ENCODE data around the gene RESP18. TPM values are rescaled to one million over a fixed set of nuclear protein-coding genes. Genes with fewer than 3 reads are reported as not detected.

The RESP18 gene
- total RNA-seq, 1 experiment from 2014 or later: not detected

DNA sequence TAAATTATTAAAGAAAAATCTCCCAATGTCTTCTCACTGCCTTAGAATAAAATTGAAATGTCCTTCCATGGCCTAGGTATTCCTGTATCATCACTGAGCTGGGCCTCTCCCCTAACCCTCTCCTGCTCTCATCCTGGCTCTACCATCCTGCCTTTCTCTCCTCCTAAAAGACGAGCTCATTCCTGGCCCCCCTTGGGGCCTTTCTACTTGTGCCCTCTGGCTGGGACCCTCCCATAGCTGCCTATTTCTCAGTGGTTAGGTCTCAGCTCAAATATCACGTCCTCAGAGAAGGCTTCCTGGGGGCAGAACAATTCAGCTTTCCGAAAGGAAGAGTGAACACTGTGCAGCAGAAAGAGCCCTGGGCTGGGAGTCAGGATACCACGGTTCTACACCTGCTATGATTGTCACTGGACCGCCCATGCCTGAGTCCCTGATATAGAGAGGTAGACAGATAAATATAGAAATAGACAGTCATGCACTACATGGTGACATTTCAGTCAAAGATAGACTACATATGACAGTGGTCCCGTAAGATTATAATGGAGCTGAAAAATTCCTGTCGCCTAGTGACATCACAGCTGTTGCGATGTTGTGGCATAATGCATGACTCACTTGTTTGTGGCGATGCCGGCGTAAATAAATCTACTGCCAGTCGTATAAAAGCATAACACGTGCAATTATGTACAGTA lies 45.8 kb upstream of the RESP18 start:
- Mint-ChIP-seq H3K27me3 (ENCODE audit: insufficient read depth, unreplicated experiment) (no peaks in the 10 kb centered on the region), H3K4me3 (ENCODE audit: unreplicated experiment) (no peak overlapping the region), H3K36me3 (ENCODE audit: insufficient read depth, unreplicated experiment) (peaks cover 7% of the 10 kb centered on the region), H3K27ac (ENCODE audit: unreplicated experiment) (no peak overlapping the region), H3K9me3 (ENCODE audit: unreplicated experiment) (no peaks in the 10 kb centered on the region), H3K4me1 (ENCODE audit: low read depth, unreplicated experiment) (no peaks in the 10 kb centered on the region)
- TF ChIP-seq, protein P1, sequence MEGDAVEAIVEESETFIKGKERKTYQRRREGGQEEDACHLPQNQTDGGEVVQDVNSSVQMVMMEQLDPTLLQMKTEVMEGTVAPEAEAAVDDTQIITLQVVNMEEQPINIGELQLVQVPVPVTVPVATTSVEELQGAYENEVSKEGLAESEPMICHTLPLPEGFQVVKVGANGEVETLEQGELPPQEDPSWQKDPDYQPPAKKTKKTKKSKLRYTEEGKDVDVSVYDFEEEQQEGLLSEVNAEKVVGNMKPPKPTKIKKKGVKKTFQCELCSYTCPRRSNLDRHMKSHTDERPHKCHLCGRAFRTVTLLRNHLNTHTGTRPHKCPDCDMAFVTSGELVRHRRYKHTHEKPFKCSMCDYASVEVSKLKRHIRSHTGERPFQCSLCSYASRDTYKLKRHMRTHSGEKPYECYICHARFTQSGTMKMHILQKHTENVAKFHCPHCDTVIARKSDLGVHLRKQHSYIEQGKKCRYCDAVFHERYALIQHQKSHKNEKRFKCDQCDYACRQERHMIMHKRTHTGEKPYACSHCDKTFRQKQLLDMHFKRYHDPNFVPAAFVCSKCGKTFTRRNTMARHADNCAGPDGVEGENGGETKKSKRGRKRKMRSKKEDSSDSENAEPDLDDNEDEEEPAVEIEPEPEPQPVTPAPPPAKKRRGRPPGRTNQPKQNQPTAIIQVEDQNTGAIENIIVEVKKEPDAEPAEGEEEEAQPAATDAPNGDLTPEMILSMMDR (IDR thresholded peaks at IDR 0.05; ENCODE audit: insufficient read depth in 1 of 2, low read depth in 1 of 2, low read length in 1 of 2, severe bottlenecking in 1 of 2, unreplicated experiment in 1 of 2): no peak
- DNase-seq: no peak
- ChIA-PET POLR2A (interaction anchor here (1.0 to 1.7 kb wide), 2 partner anchors 9 to 10 kb away, joined by 5 to 7 read pairs; partner anchors contain the start of gene DNPEP), CTCF (interaction anchor here (1.8 kb wide), 1 partner anchor 10 kb away, joined by 9 read pairs; the partner anchor contains the start of gene DNPEP)
- no TSS peak for BruUV-seq (replicated peaks)
- H3K36me3 ChIP-seq (ENCODE audit: control insufficient read depth, insufficient read depth, low read length): peaks cover 10% of the 10 kb centered on the region
- no peak overlapping the region for H3K4me3 ChIP-seq (ENCODE audit: low read depth, low read length)
- intact Hi-C loops (cut with micrococcal nuclease; ENCODE audit: unreplicated experiment): no loop called here
- H3K4me1 ChIP-seq: no peaks in the 10 kb centered on the region
- no peaks in the 10 kb centered on the region for H3K27me3 ChIP-seq (replicated peaks; ENCODE audit: control insufficient read depth, insufficient read depth, low read length)
- no peaks in the 10 kb centered on the region for H3K9me3 ChIP-seq

DNA sequence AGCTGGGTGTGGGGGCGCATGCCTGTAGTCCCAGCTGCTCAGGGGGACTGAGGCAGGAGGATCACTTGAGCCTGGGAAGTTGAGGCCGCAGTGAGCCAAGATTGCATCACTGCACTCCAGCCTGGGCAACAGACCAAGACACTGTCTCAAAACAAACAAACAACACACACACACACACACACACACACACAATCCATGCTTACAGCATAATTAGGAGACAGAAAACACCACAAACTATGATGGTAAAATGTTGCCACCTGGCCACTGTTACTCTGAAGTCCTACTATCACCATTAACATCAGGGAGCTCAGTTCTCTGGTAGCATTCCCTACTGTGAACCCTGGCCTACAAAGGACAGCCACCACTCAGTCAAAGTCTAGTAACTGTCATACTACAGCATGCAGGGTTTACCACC lies 36.9 kb upstream of the RESP18 start:
- intact Hi-C loops (cut with micrococcal nuclease; ENCODE audit: unreplicated experiment): loop anchor here (2.0 kb wide), 1 partner anchor 75 kb away; no protein-coding TSS in a partner anchor
- H3K36me3 Mint-ChIP-seq (ENCODE audit: insufficient read depth, unreplicated experiment): peaks cover 3% of the 10 kb centered on the region
- Histone ChIP-seq H3K36me3 (ENCODE audit: control insufficient read depth, insufficient read depth, low read length) (no peaks in the 10 kb centered on the region), H3K4me3 (ENCODE audit: low read depth, low read length) (no peak overlapping the region), H3K4me1 (peaks cover 21% of the 10 kb centered on the region), H3K27me3 (replicated peaks; ENCODE audit: control insufficient read depth, insufficient read depth, low read length) (no peaks in the 10 kb centered on the region), H3K9me3 (no peaks in the 10 kb centered on the region)
- CTCF ChIA-PET: interaction anchor here (0.6 to 1.4 kb wide), 6 partner anchors 18 to 340 kb away, joined by 3 to 8 read pairs (median 3); partner anchors contain the start of gene DNPEP
- H3K4me3 Mint-ChIP-seq (ENCODE audit: unreplicated experiment): peak overlapping the region; percentile 2
- BruUV-seq (replicated peaks): no TSS peak
- H3K4me1 Mint-ChIP-seq (ENCODE audit: low read depth, unreplicated experiment): peaks cover 20% of the 10 kb centered on the region
- H3K27me3 Mint-ChIP-seq (ENCODE audit: insufficient read depth, unreplicated experiment): no peaks in the 10 kb centered on the region
- peak overlapping the region; percentile 25 for H3K27ac Mint-ChIP-seq (ENCODE audit: unreplicated experiment)
- POLR2A ChIA-PET: interaction anchor here (0.6 kb wide), 2 partner anchors 18 to 175 kb away, joined by 3 to 4 read pairs; partner anchors contain the start of gene TMEM198
- DNase-seq: no peak
- H3K9me3 Mint-ChIP-seq (ENCODE audit: unreplicated experiment): no peaks in the 10 kb centered on the region
- TF ChIP-seq, protein P1 (IDR thresholded peaks at IDR 0.05; ENCODE audit: insufficient read depth in 1 of 2, low read depth in 1 of 2, low read length in 1 of 2, severe bottlenecking in 1 of 2, unreplicated experiment in 1 of 2): no peak

DNA sequence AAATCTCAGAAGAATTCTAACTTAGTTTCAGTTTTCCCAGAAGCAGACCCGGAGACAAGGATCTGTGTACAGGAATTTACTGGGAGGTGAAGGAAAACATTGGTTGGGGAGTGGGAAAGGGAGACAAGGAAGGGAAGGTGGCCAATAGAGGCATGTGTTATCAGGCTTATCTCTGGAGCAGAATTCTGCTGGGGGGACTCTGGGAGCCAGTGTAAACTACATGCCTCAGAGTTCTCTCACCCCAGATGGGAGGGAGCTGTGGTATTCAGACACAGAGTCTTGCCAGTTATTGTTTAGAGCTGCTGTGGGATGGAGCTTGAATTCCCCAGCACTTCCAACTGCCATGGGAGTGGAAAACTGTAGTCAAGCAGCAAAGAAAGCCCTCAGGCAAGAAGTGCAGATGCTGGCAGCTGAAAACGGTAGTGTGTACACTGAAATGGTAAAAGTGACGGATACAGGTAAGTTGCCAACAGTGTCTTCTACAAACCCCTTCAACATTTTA lies 36.2 kb upstream of the RESP18 start:
- TF ChIP-seq, protein P1 (IDR thresholded peaks at IDR 0.05; ENCODE audit: insufficient read depth in 1 of 2, low read depth in 1 of 2, low read length in 1 of 2, severe bottlenecking in 1 of 2, unreplicated experiment in 1 of 2): no peak

More for the DNA sequence above, 36.2 kb upstream of the RESP18 start:
- intact Hi-C loops (cut with micrococcal nuclease; ENCODE audit: unreplicated experiment): loop anchor here (1.0 to 2.0 kb wide), 2 partner anchors 20 to 74 kb away; no protein-coding TSS in a partner anchor
- CTCF ChIA-PET: interaction anchor here (0.9 to 1.4 kb wide), 4 partner anchors 19 to 161 kb away, joined by 3 to 8 read pairs (median 4); partner anchors contain the start of gene DNPEP
- Histone ChIP-seq H3K36me3 (ENCODE audit: control insufficient read depth, insufficient read depth, low read length) (no peaks in the 10 kb centered on the region), H3K4me1 (peaks cover 21% of the 10 kb centered on the region), H3K27me3 (replicated peaks; ENCODE audit: control insufficient read depth, insufficient read depth, low read length) (no peaks in the 10 kb centered on the region), H3K9me3 (no peaks in the 10 kb centered on the region), H3K4me3 (ENCODE audit: low read depth, low read length) (no peak overlapping the region)
- H3K4me3 Mint-ChIP-seq (ENCODE audit: unreplicated experiment): peak overlapping the region; percentile 14
- peak; percentile 54 to 86 for DNase-seq
- POLR2A ChIA-PET: interaction anchor here (0.6 to 0.9 kb wide), 2 partner anchors 9 to 175 kb away, joined by 3 to 5 read pairs; partner anchors contain the start of gene TMEM198
- BruUV-seq (replicated peaks): no TSS peak
- no peaks in the 10 kb centered on the region for H3K27me3 Mint-ChIP-seq (ENCODE audit: insufficient read depth, unreplicated experiment)
- peak overlapping the region; percentile 25 for H3K27ac Mint-ChIP-seq (ENCODE audit: unreplicated experiment)
- H3K36me3 Mint-ChIP-seq (ENCODE audit: insufficient read depth, unreplicated experiment): no peaks in the 10 kb centered on the region
- no peaks in the 10 kb centered on the region for H3K9me3 Mint-ChIP-seq (ENCODE audit: unreplicated experiment)
- H3K4me1 Mint-ChIP-seq (ENCODE audit: low read depth, unreplicated experiment): peaks cover 20% of the 10 kb centered on the region
